ENCODE results near the gene HERC6.

- TF ChIP-seq ATF6 (CRISPR knock-in tag; IDR thresholded peaks at IDR 0.05) (no peak), ATF1 (CRISPR knock-in tag; IDR thresholded peaks at IDR 0.05) (no peak), CTCF (IDR thresholded peaks at IDR 0.05) (no peak), MAX (CRISPR knock-in tag; IDR thresholded peaks at IDR 0.05) (no peak), FOXK1 (CRISPR knock-in tag; IDR thresholded peaks at IDR 0.05) (no peak), TEAD4 (CRISPR knock-in tag; IDR thresholded peaks at IDR 0.05) (no peak), JUN (CRISPR knock-in tag; IDR thresholded peaks at IDR 0.05) (no peak)
Measured at GRCh38 chr4:88352062-88352740, 26.5 kb upstream of the HERC6 start.
